Lung (tissue), 12 donors: ENCODE data around the gene BBLN. TPM values are rescaled to one million over a fixed set of nuclear protein-coding genes. Genes with fewer than 3 reads are reported as not detected.

Experiments used
- ATAC-seq: fragments of 200-7000 bp; cut with Tn5 transposase; one replicate; pipeline ENCODE4 v1.9.1; 2020; ENCODE audit warnings: moderate number of reproducible peaks; ENCODE audit not compliant: insufficient read depth, low FRiP score
- DNase-seq, 3 donors: peaks; one replicate each; pipeline ENCODE4 v3.0.0-alpha.2; 2013 to 2017
- H3K27ac ChIP-seq, 2 donors: one replicate each; pipeline ENCODE4 v1.5.1; 2013; ENCODE audit warnings: mild to moderate bottlenecking in 2 of 2, moderate library complexity in 2 of 2, control low read depth in 1 of 2, inconsistent platforms in 1 of 2, low read depth in 1 of 2, low read length in 1 of 2
- H3K27me3 ChIP-seq, 3 donors: one replicate each; pipeline ENCODE4 v1.5.1; 2013; ENCODE audit warnings: low read length in 2 of 3; ENCODE audit not compliant: control insufficient read depth in 3 of 3, insufficient read depth in 3 of 3
- H3K36me3 ChIP-seq, 4 donors: one replicate each; pipeline ENCODE4 v1.5.1; 2013; ENCODE audit warnings: low read length in 4 of 4, mild to moderate bottlenecking in 1 of 4, moderate library complexity in 1 of 4; ENCODE audit not compliant: control insufficient read depth in 4 of 4, insufficient read depth in 4 of 4
- H3K4me1 ChIP-seq, 5 donors: one replicate each; pipeline ENCODE4 v1.5.1; 2013; ENCODE audit warnings: low read length in 5 of 5, mild to moderate bottlenecking in 2 of 5, moderate library complexity in 1 of 5; ENCODE audit not compliant: control insufficient read depth in 5 of 5, insufficient read depth in 5 of 5
- H3K4me3 ChIP-seq: one replicate; pipeline ENCODE4 v1.5.1; 2013; ENCODE audit warnings: mild to moderate bottlenecking, control low read depth, moderate library complexity
- H3K9ac ChIP-seq, 2 donors: one replicate each; pipeline ENCODE4 v1.5.1; 2013; ENCODE audit warnings: low read length in 2 of 2, control low read depth in 1 of 2; ENCODE audit not compliant: insufficient read depth in 1 of 2
- H3K9me3 ChIP-seq, 4 donors: one replicate each; pipeline ENCODE4 v1.5.1; 2013; ENCODE audit warnings: low read length in 3 of 4, mild to moderate bottlenecking in 1 of 4, moderate library complexity in 1 of 4; ENCODE audit not compliant: control insufficient read depth in 4 of 4, insufficient read depth in 3 of 4
- CTCF ChIP-seq: IDR thresholded peaks from 2 replicates; pipeline ENCODE4 v1.5.1; 2012; ENCODE audit warnings: mild to moderate bottlenecking; ENCODE audit errors: control extremely low read depth, extremely low read depth
- WGBS, 2 donors: extraction: QIAGEN DNeasy Blood & Tissue Kit; methylation state at CpG; one replicate each; pipeline ENCODE4 v1.1.7; 2013; 5-methylcytosine and 5-hydroxymethylcytosine counted together
- polyA plus RNA-seq, 2 donors: library from polyadenylated mRNA; stranded (reverse); fragments of 200-250 nt; gene quantifications; one replicate each; pipeline ENCODE4 v1.2.1, GENCODE V29; 2013
- total RNA-seq, 2 donors: library from RNA; depleted of rRNA in 1 of 2; stranded (reverse); fragments of >200 nt in 1 of 2; gene quantifications; one replicate each; pipeline ENCODE4 v1.2.1, GENCODE V29; 2014 to 2021
- donor health status: control.
- donor health status: control.
- donor health status: Bipolar disorder and iron deficiency.
- donor health status: healthy.
- donor health status: DM: yes; HTN: yes; CAD: no.

The BBLN gene
- total and polyA plus RNA-seq, 4 donors = 19.2 to 138 (median 61.6) TPM

DNA sequence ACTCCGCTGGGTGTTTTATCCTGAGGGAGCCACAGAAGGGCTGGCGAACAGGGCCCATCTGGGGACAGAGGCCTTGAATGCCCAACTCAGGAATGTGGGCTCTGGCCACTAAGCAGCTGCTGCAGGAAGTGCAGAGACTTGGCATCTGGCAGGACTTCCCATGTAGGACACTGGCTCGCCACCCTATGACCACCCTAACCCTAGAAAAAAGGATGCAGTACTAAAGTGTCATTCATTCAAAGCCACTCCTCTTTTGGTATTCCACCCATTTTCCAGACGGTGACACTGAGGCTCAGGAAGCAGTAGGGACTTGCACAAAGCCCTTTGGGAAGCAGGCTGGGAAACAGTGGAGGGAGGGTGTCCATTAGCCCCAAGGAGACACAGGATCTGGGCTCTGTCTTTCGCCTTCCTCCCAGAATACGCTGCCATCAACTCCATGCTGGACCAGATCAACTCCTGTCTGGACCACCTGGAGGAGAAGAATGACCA, 3.0 kb downstream of the BBLN start:
- DNase-seq (no peak), ATAC-seq (no peak)
- H3K27me3 ChIP-seq = no peaks in the 10 kb centered on the region
- peaks cover 0 to 16% (median 3%) of the 10 kb centered on the region in 5 donors for H3K4me1 ChIP-seq
- H3K27ac ChIP-seq = no peak overlapping the region
- no peaks in the 10 kb centered on the region for H3K9me3 ChIP-seq
- peaks cover 5 to 46% (median 23%) of the 10 kb centered on the region in 4 donors for H3K36me3 ChIP-seq
- no peak for TF ChIP-seq CTCF
- no peak overlapping the region for H3K9ac ChIP-seq
- no peak overlapping the region for H3K4me3 ChIP-seq
- 96% methylated on average over 6 of the region's 6 CpGs for WGBS, 2 donors

GRCh38 chr9:128163523-128164306, 3.6 kb downstream of the BBLN start:
- Histone ChIP-seq H3K4me1 (peaks cover 0 to 16% (median 3%) of the 10 kb centered on the region in 5 donors), H3K27me3 (no peaks in the 10 kb centered on the region), H3K4me3 (no peak overlapping the region), H3K9me3 (no peaks in the 10 kb centered on the region), H3K9ac (no peak overlapping the region), H3K36me3 (peaks cover 9 to 49% (median 26%) of the 10 kb centered on the region in 4 donors), H3K27ac (no peak overlapping the region)
- TF ChIP-seq CTCF = no peak
- ATAC-seq = no peak
- no peak for DNase-seq
- 97 to 98% methylated on average over 10 of the region's 10 CpGs for whole genome bisulfite sequencing, 2 donors

DNA sequence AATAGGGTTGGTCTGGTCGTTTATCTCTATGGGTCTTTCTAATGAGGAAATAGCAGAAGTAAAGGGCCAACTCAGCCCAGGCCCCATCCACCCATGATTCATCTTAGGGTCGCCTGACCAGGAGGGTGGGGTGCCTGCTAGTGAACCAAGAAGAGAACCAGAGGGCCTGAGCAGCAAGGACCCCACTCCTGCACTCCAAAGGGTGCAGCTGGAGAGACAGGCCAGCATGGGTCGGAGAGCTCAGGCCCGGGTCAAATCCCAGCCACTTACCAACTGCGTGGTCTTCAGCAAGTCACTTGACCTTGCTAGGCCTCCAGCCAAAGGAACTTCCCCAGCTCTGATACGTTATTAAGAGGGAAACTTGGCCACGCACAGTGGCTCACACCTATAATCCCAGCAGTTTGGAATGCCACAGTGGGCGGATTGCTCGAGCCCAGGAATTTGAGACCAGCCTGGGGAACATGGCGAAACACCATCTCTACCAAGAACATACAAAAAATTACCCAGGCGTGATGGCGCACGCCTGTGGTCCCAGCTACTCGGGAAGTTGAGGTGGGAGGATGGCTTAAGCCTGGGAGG, 4.3 kb downstream of the BBLN start:
- ATAC-seq = no peak
- Histone ChIP-seq H3K4me1 (peaks cover 0 to 14% (median under 1%) of the 10 kb centered on the region in 5 donors), H3K9me3 (no peaks in the 10 kb centered on the region), H3K9ac (no peak overlapping the region), H3K36me3 (peaks cover 16 to 56% (median 32%) of the 10 kb centered on the region in 4 donors), H3K27me3 (no peaks in the 10 kb centered on the region), H3K27ac (no peak overlapping the region), H3K4me3 (no peak overlapping the region)
- DNase-seq = no peak
- WGBS, 2 donors = 79 to 81% methylated on average over 14 of the region's 14 CpGs
- no peak for TF ChIP-seq CTCF
